ENCODE results near the gene ARL8B. TPM values are rescaled to one million over a fixed set of nuclear protein-coding genes. Genes with fewer than 3 reads are reported as not detected.

The ARL8B gene
- polyA plus RNA-seq, 1 donor (not counting 4 experiments of a cell fraction or from before 2014, with no cell fraction given), result 102 TPM

- Histone ChIP-seq H2AFZ (ENCODE audit: control insufficient read depth, low read length) (no peak overlapping the region), H3K9me3 (ENCODE audit: control insufficient read depth, low read depth, low read length) (no peaks in the 10 kb centered on the region), H3K4me2 (ENCODE audit: control insufficient read depth, extremely low read depth, insufficient read depth, low read depth, low read length) (no peak overlapping the region), H3K9me1 (ENCODE audit: control insufficient read depth, extremely low read depth, insufficient read depth, low read length) (no peaks in the 10 kb centered on the region), H3K4me3 (ENCODE audit: control insufficient read depth in 2 of 3, extremely low read depth in 1 of 3, insufficient read depth in 2 of 3, low read depth in 1 of 3, low read length in 3 of 3) (no peak overlapping the region), H3K9ac (ENCODE audit: control insufficient read depth, extremely low read depth, insufficient read depth, low read length) (no peak overlapping the region), H3K4me1 (ENCODE audit: control insufficient read depth, extremely low read depth, insufficient read depth, low read length) (peaks cover 35% of the 10 kb centered on the region), H3K36me3 (ENCODE audit: control insufficient read depth in 2 of 2, extremely low read depth in 1 of 2, insufficient read depth in 2 of 2, low read length in 2 of 2) (no peaks in the 10 kb centered on the region), H3K27ac (ENCODE audit: control insufficient read depth, insufficient read depth, low read length) (no peak overlapping the region), H3K27me3 (ENCODE audit: control insufficient read depth, extremely low read depth, insufficient read depth, low read length) (no peaks in the 10 kb centered on the region), H4K20me1 (ENCODE audit: control insufficient read depth, extremely low read depth, insufficient read depth, low read length) (peaks cover 2% of the 10 kb centered on the region), H3K79me2 (ENCODE audit: control insufficient read depth, insufficient read depth, low read length) (peaks cover 99% of the 10 kb centered on the region)
- FAIRE-seq (no peak), DNase-seq (ENCODE audit: low read depth, low spot score) (no peak)
- TF ChIP-seq CTCF (optimal IDR thresholded peaks at IDR 0.05 in 1 of 3, IDR thresholded peaks at IDR 0.05 in 1 of 3, conservative IDR thresholded peaks at IDR 0.05 in 1 of 3; ENCODE audit: extremely low read depth in 1 of 3, insufficient read depth in 2 of 3, low read length in 3 of 3) (no peak), EZH2 (IDR thresholded peaks at IDR 0.05; ENCODE audit: low read length) (no peak)
- dilution Hi-C loops (cut with MboI; ENCODE audit: extremely low pct_ligation_motif_present, low sequenced_read_pairs), result no loop called here
Observed at GRCh38 chr3:5128849-5129248, 6.8 kb downstream of the ARL8B start.

GRCh38 chr3:5133239-5134018 lies 11.3 kb downstream of the ARL8B start:
- no peak overlapping the region for H3K27ac ChIP-seq (ENCODE audit: control insufficient read depth, insufficient read depth, low read length)
- no peak overlapping the region for H3K9ac ChIP-seq (ENCODE audit: control insufficient read depth, extremely low read depth, insufficient read depth, low read length)
- dilution Hi-C loops (cut with MboI; ENCODE audit: extremely low pct_ligation_motif_present, low sequenced_read_pairs), result no loop called here
- DNase-seq (ENCODE audit: low read depth, low spot score), result no peak
- no peaks in the 10 kb centered on the region for H3K36me3 ChIP-seq (ENCODE audit: control insufficient read depth in 2 of 2, extremely low read depth in 1 of 2, insufficient read depth in 2 of 2, low read length in 2 of 2)
- H3K9me1 ChIP-seq (ENCODE audit: control insufficient read depth, extremely low read depth, insufficient read depth, low read length), result no peaks in the 10 kb centered on the region
- H3K4me2 ChIP-seq (ENCODE audit: control insufficient read depth, extremely low read depth, insufficient read depth, low read depth, low read length), result no peak overlapping the region
- H2AFZ ChIP-seq (ENCODE audit: control insufficient read depth, low read length), result no peak overlapping the region
- H3K79me2 ChIP-seq (ENCODE audit: control insufficient read depth, insufficient read depth, low read length), result peaks cover 96% of the 10 kb centered on the region
- H3K4me1 ChIP-seq (ENCODE audit: control insufficient read depth, extremely low read depth, insufficient read depth, low read length), result peaks cover 33% of the 10 kb centered on the region
- no peaks in the 10 kb centered on the region for H4K20me1 ChIP-seq (ENCODE audit: control insufficient read depth, extremely low read depth, insufficient read depth, low read length)
- FAIRE-seq, result no peak
- no peaks in the 10 kb centered on the region for H3K27me3 ChIP-seq (ENCODE audit: control insufficient read depth, extremely low read depth, insufficient read depth, low read length)
- H3K4me3 ChIP-seq (ENCODE audit: control insufficient read depth in 2 of 3, extremely low read depth in 1 of 3, insufficient read depth in 2 of 3, low read depth in 1 of 3, low read length in 3 of 3), result no peak overlapping the region
- H3K9me3 ChIP-seq (ENCODE audit: control insufficient read depth, low read depth, low read length), result no peaks in the 10 kb centered on the region
- no peak for TF ChIP-seq CTCF (optimal IDR thresholded peaks at IDR 0.05 in 1 of 3, IDR thresholded peaks at IDR 0.05 in 1 of 3, conservative IDR thresholded peaks at IDR 0.05 in 1 of 3; ENCODE audit: extremely low read depth in 1 of 3, insufficient read depth in 2 of 3, low read length in 3 of 3)
- TF ChIP-seq EZH2 (IDR thresholded peaks at IDR 0.05; ENCODE audit: low read length), result no peak

Data from keratinocyte (primary cell).